Measurements from ENCODE around the gene IGFL3. TPM values are rescaled to one million over a fixed set of nuclear protein-coding genes. Genes with fewer than 3 reads are reported as not detected.

The IGFL3 gene
- polyA plus RNA-seq, 1 experiment = not detected

DNA sequence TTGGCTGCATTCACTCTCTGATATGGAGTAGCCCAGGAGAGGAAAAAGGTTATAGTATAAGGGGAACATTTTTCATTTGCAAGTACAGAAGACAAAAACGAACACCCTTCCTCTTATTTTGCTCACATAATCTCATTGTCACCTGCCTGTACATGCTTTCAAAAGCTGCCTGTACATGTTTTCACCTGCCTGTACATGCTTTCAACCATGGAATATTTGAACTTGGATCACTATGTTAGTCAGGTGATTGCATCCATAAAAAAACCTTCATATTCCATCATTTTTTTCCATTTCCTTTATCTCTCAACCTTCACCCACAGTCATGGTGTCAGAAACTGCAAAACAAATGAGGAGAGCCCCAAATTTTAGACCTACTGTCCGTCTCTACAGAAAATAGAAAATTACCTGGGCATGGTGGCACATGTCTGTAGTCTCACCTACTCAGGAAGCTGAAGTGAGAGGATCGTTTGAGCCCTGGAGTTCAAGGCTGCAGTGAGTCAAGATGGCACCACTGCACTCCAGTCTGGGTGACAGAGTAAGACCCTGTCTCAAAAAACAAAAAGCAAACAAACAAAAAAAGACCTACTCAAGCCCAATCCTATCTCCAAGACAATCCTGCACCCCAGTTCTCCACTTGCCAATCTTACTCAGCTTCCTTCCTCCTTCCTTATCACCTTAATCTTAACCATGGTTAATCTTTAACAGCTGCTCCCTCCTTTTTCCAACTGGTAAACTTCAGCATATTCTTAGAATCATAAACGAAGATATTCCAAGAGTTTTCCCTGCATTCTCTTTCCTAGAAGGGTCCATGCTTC is 35.1 kb upstream of the IGFL3 start:
- Histone ChIP-seq H3K4me3 (ENCODE audit: low read depth, low read length) (no peak overlapping the region), H3K27me3 (ENCODE audit: control insufficient read depth, insufficient read depth, low read length) (peaks cover 23% of the 10 kb centered on the region), H3K27ac (ENCODE audit: low read depth, low read length) (no peak overlapping the region), H3K9me3 (ENCODE audit: control insufficient read depth, insufficient read depth, low read length) (no peaks in the 10 kb centered on the region; the same call in 1 of the 2 replicates)
- CTCF ChIA-PET = interaction anchor here (0.6 kb wide), 1 partner anchor 122 kb away, joined by 3 read pairs; no protein-coding TSS in a partner anchor
- DNase-seq (ENCODE audit: low read depth, low spot score) = no peak
- POLR2A ChIA-PET = no interaction called here
- no peak for TF ChIP-seq CTCF (IDR thresholded peaks at IDR 0.05; ENCODE audit: low read depth, low read length)

DNA sequence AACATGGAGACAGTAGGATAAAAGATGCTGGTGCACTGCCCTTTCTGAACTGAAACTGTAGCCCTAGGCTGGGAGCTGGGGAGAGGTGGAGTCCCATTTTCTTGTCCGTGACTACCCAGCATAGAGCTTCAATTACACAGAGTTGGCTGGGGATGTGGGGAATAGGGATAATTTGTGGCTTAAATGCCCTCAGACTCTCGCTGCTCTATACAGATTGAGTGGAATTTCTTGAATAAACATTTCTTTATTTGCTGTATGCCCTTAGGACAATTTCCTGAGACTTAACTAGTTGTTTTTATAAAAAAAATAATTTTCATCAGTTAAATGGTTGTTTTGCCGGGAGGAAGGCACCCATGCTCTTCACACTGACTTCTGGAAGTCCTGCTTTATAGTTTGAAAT is 30.7 kb upstream of the IGFL3 start:
- POLR2A ChIA-PET = no interaction called here
- no peak overlapping the region for H3K4me3 ChIP-seq (ENCODE audit: low read depth, low read length)
- peaks cover 24% of the 10 kb centered on the region for H3K27me3 ChIP-seq (ENCODE audit: control insufficient read depth, insufficient read depth, low read length)
- no peak overlapping the region for H3K27ac ChIP-seq (ENCODE audit: low read depth, low read length)
- CTCF ChIA-PET = interaction anchor here (0.9 to 1.1 kb wide), 2 partner anchors 73 to 146 kb away, joined by 3 to 4 read pairs; no protein-coding TSS in a partner anchor
- H3K9me3 ChIP-seq (ENCODE audit: control insufficient read depth, insufficient read depth, low read length) = no peaks in the 10 kb centered on the region
- no peak for DNase-seq (ENCODE audit: low read depth, low spot score)
- no peak for TF ChIP-seq CTCF (IDR thresholded peaks at IDR 0.05; ENCODE audit: low read depth, low read length)

- TF ChIP-seq CTCF (IDR thresholded peaks at IDR 0.05; ENCODE audit: low read depth, low read length) = no peak
- ChIA-PET POLR2A (no interaction called here), CTCF (no interaction called here)
Measured at GRCh38 chr19:46150606-46151005, 26.1 kb upstream of the IGFL3 start.

GRCh38 chr19:46147791-46148288 is 23.4 kb upstream of the IGFL3 start, which contains the start of gene IGFL2:
Gene IGFL2, plus strand, starts transcription at chr19:46148238. Its CDS starts 41 bp downstream, at chr19:46148279.
- H3K27me3 ChIP-seq (ENCODE audit: control insufficient read depth, insufficient read depth, low read length) = peaks cover 34% of the 10 kb centered on the region
- H3K9me3 ChIP-seq (ENCODE audit: control insufficient read depth, insufficient read depth, low read length) = no peaks in the 10 kb centered on the region
- TF ChIP-seq CTCF (IDR thresholded peaks at IDR 0.05; ENCODE audit: low read depth, low read length) = no peak
- H3K27ac ChIP-seq (ENCODE audit: low read depth, low read length) = no peak within 1 kb of the TSS
- no peak within 1 kb of the TSS for H3K4me3 ChIP-seq (ENCODE audit: low read depth, low read length)
- no peak for DNase-seq (ENCODE audit: low read depth, low spot score)
- ChIA-PET CTCF (no interaction called here), POLR2A (no interaction called here)

More at GRCh38 chr19:46150606-46151005, 26.1 kb upstream of the IGFL3 start:
- no peaks in the 10 kb centered on the region for H3K9me3 ChIP-seq (ENCODE audit: control insufficient read depth, insufficient read depth, low read length)
- no peak for DNase-seq (ENCODE audit: low read depth, low spot score)
- H3K27ac ChIP-seq (ENCODE audit: low read depth, low read length) = no peak overlapping the region
- H3K27me3 ChIP-seq (ENCODE audit: control insufficient read depth, insufficient read depth, low read length) = peaks cover 35% of the 10 kb centered on the region
- no peak overlapping the region for H3K4me3 ChIP-seq (ENCODE audit: low read depth, low read length)

DNA sequence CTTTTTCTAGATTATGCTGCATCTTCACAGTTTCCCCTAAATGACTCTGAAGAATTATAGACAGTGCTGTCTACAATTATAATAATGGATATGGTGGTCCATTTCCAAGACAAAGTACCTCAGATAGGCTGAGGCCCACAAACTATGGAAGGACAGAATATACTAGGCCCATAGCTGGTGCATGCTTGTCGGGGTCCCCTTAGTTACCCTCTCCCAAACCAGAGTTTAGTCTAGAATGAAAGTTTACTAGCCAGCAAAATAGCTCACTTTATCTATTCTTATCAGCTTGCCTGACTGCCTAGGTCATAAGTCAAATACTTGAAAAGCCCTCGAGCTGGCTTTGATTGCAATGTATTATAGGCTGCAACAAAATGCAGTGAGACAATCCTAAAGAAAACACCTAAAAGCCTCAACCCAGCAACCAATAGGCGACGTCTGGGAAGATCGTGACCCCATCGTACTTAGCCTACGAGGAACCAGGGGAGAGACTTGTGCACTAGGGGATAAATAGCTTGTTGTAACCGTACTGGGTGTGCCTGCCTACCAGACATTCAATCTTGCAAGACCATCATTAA is 22.8 kb upstream of the IGFL3 start:
- ChIA-PET POLR2A (no interaction called here), CTCF (no interaction called here)
- no peak overlapping the region for H3K4me3 ChIP-seq (ENCODE audit: low read depth, low read length)
- no peaks in the 10 kb centered on the region for H3K9me3 ChIP-seq (ENCODE audit: control insufficient read depth, insufficient read depth, low read length)
- H3K27ac ChIP-seq (ENCODE audit: low read depth, low read length) = no peak overlapping the region
- DNase-seq (ENCODE audit: low read depth, low spot score) = no peak
- peaks cover 34% of the 10 kb centered on the region for H3K27me3 ChIP-seq (ENCODE audit: control insufficient read depth, insufficient read depth, low read length)
- no peak for TF ChIP-seq CTCF (IDR thresholded peaks at IDR 0.05; ENCODE audit: low read depth, low read length)

Measured in AG04450 (cell line).